Measurements from ENCODE around the gene SBK3.
"Not testable (repeated sequence)": the region's sequence is repeated elsewhere in the genome, so short reads cannot be mapped to it uniquely, and the experiment has no call there.

SBK3 gene

DNA sequence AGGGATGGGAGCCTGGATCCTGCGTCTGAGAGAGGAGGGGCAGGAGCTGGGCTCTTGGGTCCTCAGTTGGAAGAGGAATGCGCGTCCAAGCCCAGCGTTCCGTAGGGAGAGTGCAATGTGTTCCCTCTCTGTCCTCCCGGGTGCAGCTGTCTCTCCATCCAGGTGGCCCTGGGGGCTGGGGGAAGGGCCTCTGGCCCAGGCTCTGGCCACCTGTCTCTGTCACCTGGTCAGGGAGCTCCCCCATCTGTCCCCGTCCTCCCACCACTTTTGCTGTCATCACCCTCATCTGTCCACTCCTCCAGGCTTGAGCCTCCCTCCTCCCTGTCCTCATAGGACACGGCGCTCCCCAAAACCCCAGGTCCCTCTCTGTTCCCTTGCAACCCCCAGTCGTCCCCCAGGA is 4.7 kb downstream of the SBK3 start:
- no peak for DNase-seq (ENCODE audit: low spot score)

DNA sequence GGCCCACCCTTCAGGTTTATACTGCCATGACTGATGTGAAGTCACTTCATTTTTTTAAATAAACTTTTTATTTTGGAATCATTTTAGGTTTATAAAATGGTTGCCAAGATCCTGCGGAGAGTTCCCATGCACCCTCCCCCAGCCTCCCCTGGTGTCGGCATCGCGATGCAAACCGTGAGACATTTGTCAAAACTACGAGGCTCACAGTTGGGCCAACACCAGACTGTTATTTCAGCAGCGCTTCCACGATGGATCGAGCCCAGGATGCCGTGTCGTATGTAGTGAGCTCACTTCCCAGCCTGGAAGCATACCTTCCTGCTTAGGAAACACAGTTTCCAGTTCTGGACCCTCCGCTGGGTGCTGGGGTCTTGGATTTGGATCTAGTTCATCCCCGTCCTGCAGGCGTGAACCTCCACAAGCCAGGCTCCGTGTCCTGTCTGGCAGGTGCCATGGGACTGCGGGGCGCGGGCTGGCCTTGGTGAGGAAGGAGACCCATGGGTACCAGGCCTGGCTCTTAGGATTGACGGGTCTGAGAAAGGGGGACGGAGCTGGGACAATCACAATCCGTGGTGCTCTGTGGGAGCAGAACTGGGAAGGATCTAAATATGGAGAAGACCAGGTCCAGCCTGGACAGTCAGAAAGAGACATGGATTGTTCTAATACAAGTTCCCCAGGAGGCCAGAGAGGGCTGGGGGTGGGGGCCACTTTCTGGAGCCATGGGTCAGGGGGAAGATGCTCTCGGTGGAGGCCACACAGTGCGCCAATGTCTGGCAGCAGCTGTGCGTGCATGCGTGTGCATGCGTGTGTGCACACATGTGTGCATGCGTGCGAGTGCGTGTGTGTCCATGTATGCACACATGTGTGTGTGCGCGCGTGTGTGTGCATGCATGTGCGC is 6.0 kb downstream of the SBK3 start:
- DNase-seq (ENCODE audit: low spot score), result no peak

DNA sequence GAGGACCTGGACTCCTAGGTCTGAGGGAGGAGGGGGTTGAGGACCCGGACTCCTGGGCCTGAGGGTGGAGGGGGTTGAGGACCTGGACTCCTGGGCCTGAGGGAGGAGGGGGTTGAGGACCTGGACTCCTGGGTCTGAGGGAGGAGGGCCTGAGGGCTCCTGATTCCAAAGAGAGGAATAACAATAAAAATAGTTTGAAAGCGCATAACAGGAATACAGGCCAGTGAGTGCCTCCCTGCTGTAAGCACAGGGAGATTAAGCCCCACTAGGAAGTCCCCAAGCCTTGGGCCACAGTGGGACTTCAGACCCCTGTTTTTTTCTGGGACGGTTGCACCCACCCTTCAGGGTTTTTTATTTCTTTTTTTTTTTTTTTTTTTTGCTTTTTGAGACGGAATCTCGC is 7.2 kb downstream of the SBK3 start:
- no peak for DNase-seq (ENCODE audit: low spot score)

DNA sequence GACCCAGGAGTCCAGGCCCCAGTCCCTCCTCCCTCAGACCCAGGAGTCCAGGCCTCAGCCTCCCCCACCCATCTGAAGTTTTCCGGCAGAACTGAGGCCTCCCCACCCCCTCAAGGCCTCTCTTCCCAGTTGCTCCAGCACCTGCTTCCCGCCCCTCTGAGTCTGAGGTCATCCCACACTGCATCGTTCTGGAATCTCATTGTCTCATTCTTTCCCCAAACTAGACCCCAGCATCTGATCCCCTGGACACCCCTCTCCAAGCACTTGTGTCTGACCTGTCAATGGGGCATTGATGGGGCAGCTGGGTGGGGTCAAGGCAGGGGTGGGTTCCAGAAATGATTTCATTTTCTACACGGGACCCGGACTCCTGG is 7.6 kb downstream of the SBK3 start:
- no peak for DNase-seq (ENCODE audit: low spot score)

DNA sequence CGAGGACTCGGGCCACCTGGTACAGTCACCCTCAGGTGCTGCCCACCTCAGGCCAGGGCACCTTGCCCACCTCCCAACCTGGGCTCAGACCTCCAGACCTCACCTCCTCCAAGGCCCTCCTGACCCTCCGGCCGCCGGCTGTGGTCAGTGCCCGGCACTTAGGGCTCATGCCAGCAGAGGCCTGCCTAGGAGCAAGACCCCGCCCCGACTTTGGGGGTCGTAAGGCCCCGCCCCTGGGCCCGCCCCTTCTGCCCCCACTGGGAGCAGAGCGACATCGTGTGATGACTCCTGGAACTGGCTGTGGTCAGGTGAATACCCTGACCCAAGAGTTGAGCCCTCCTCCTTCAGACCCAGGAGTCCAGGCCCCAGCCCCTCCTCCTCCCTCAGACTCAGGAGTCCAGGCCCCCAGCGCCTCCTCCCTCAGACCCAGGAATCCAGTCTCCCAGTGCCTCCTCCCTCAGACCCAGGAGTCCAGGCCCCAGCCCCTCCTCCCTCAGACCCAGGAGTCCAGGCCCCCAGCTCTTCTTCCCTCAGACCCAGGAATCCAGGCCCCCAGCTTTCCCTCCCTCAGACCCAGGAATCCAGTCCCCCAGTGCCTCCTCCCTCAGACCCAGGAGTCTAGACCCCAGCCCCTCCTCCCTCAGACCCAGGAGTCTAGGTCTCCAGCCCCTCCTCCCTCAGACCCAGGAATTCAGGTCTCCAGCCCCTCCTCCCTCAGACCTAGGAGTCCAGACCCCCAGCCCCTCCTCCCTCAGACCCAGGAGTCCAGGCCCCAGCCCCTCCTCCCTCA is 8.2 kb downstream of the SBK3 start, which contains the start of gene SBK2:
SBK2 (minus strand) TSS at position 183 of the 790 bp plus-strand sequence. CDS start 839 bp downstream, outside the sequence.
- DNase-seq (ENCODE audit: low spot score), result no peak

DNA sequence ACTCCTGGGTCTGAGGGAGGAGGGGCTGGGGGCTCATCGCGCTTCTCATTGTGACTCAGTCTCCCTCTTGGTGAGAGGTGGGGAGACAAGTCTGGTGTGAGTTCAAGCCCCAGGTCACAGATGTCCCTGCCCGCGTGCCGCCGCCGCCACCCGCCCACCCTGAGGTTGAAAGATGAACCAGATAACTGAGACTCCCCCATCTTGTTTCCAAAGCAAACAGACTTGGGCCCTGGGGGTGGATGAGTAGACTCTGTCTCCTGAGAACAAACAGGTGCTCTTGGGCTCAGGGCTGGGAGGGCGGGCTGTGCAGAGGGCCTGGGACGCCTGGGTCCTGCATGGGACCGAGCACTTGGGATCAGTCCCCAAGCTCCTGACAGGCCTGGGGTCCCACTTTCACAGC is 9.0 kb downstream of the SBK3 start:
- DNase-seq (ENCODE audit: low spot score), result no peak

DNA sequence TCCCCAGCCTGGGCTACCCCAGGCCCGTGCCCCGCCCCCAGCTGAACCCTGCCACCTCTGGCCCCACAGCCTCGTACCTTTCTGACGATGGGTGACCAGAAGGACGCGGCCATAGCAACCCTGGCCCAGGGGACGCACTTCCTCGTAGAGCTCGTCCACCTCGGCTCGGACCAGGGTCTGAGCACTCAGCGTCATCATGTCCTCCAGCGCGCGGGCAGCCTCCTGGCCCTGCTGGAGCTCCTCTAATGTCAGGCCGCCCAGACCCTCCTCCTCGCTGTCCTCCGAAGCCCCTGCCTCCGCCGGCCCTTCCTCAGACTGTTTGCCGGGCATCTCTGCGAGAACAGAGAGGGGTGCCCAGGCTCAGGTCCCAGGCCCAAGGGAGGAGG is 9.4 kb downstream of the SBK3 start:
- no peak for DNase-seq (ENCODE audit: low spot score)

DNA sequence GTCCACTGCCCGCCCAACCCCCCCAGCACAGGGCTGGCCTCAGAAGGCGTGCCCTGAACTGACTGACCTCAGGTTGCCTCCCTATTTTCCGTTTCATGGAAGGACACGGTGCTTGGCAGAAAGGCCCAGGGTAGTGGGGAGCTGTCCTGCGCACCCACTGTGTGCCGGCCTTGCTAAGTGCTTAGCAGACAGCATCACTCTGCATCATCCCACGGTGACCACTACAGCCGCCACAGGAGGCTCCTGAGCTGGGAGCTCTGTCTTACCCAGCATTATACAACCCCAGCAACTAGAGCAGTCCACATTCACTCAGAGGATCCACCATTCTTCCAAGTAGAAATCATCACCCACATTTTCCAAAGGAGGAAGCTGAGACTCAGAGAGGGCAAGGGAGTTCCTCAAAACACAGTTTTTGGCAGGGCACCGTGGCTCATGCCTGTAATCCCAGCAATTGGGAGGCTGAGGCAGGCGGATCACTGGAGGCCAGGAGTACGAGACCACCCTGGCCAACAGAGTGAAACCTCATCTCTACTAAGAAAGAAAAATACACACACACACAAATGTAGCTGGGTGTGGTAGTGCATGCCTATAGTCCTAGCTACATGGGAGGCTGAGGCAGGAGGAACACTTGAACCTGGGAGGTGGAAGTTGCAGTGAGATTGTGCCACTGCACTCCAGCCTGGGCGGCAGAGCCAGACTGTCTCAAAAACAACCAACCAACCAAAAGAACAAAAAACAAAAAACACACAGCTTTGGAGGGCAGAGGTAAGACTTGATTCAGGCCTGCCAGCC is 10.0 kb downstream of the SBK3 start:
- DNase-seq (ENCODE audit: low spot score), result no peak

DNA sequence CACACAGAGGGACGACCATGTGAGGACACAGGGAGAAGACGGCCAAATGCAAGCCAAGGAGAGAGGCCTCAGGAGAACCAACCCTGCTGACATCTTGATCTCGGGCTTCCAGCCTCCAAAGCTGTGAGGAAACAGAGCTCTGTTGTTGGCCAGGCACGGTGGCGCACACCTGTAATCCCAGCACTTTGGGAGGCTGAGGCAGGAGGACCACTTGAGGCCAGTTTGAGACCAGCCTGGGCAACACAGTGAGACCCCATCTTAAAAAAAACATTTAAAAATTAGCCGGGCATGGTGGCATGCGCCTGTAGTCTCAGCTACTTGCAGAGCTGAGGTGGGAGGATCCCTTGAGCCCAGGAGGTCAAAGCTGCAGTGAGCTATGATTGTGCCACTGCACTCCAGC is 11.1 kb downstream of the SBK3 start:
- not testable (repeated sequence) for DNase-seq (ENCODE audit: low spot score)

DNA sequence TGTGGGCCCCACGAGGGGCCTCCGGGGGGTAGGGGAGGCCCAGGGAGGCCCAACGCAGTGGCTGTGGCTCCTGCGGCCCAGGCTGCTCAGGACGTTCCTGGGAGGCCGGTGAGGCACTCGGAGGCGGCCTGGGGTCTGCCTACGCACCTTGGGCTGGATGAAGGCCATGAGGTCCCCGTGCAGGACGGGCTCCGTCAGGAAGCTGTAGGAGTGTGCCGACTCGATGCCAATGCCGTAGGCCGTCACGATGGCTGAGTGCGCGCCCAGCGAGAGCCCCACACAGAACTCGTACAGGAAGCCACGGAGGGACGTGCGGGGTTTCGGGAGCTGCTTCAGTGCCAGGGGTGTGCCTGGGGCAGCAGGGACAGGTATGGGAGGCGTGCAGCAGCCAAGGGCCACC is 14.3 kb downstream of the SBK3 start:
- no peak for DNase-seq (ENCODE audit: low spot score)

DNA sequence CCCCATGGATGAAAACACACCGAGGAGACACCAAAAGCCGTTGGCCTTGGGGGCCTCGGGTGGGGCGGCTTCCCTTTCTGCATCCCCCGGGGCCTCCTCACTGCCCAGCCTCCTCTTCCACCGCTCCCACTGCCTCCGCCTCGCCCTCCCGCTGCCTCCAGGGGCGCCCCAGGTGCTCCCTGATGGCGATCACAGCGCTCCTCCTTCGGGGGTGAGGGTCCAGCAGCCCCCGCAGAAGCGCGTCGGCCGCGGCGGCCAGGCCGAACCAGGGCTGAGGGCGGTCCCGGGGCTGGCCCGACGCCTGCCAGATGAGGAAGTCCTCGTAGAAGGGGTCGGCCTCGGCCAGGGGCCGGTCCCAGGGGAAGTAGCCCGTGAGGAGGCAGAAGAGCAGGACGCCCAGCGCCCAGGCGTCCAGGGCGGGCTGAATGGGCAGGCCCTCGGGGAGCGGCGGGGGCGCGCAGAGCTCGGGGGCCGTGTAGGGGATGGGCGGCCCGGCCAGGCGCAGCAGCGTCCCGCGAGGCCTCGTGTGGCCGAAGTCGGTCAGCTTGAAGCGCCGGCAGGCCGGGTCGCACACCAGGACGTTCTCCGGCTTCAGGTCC is 15.6 kb downstream of the SBK3 start:
- DNase-seq (ENCODE audit: low spot score), result no peak

DNA sequence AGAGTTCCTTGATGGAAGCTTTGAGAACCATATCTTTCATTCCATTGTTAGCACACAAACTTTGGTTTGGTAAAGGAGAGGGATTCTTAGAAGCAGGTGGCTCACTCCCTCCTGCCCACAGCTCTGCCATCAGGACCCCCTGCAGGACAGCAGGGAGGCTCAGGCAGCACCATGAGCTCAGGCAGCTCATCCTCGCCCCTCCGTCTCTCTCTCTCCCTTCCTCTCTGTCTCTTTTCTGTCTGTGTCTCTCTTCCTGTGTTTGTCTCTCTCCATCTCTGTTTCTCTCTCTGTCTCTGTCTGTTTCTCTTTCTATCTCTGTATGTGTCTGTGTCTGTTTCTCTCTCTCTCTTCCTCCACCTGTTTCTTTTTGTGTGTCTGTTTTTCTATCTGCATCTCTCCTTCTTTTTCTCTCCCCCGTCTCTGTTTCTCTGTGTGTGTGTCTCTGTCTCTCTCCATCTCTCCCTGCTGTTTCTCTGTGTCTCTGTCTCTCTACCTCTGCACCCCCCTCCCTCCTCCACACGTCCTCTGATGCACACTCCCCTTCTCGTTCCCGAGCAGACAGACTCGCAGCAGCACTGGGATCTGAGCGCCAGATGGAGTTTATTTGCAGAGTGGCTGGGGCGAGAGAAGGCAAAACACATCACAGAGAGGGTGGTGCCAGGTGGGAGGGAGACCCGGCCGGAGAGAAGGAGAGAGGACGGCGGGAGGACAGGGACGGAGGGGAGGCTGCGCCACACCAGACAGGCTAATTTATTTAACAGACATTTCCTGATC is 17.1 kb downstream of the SBK3 start:
- DNase-seq (ENCODE audit: low spot score), result no peak

DNA sequence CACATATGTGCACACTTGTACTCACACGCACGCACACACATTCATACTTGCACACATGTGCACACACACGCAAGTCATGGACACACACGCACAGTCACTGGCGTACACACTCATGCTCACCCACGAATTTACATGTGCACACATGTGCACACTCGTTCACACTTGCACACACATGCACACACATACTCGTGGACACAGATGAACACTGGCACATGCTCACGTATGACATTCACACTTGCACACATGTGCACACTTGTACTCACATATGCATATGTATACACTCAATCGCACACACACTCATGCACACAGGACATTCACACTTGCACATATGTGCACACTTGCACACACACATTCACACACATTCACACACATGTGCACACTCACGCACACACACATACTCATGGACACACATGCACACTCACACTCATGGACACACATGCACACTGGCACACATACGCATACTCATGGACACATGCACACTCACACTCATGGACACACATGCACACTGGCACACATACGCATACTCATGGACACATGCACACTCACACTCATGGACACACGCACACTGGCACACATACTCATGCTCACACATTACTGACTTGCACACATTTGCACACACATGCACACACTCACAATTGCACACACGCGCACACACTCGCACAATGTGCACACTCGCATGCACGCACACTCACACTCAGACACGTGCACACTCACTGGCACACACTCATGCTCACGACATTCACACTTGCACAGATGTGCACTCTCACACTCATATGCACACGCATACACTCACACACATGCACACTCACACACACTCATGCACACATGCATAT is 17.9 kb downstream of the SBK3 start:
- no peak for DNase-seq (ENCODE audit: low spot score)

DNA sequence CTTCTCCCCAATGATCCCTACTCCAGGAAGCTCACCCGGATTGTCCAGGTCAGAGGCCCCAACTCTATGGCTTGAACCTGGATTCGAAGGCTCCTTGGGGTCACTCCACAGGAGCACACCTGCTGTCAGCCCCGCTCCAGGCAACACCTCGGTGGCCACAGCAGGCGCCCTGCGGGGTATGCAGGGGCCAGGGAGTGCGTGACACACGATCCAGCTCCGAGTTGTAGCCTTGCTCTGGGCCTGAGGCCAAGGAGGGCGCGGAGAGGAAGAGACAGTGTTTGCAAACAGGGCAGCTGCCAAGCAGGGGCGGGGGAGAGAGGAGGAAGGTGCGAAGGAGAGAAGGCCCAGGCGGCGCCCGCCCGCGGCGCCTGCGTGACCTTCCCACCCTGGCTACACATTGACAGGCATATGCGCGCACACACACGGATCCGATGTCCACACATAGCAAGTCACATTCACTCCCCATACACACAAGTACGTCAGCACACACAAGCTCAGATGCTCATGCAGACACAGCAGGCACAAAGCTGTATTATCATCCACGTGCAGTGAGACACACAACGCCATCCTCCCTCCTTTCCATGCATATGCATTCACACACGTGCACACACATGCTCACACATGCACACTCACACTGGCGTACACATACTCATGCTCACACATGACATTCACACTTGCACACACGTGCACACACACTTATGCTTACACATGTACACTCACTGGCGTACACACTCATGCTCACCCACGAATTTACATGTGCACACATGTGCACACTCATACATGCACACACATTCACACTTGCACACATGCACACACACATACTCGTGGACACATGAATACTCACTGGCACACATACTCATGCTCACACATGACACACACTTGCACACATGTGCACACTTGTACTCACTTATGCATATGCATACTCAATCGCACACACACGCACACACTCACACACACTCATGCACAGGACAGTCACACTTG is 18.8 kb downstream of the SBK3 start:
- peak; percentile 77 for DNase-seq (ENCODE audit: low spot score)

DNA sequence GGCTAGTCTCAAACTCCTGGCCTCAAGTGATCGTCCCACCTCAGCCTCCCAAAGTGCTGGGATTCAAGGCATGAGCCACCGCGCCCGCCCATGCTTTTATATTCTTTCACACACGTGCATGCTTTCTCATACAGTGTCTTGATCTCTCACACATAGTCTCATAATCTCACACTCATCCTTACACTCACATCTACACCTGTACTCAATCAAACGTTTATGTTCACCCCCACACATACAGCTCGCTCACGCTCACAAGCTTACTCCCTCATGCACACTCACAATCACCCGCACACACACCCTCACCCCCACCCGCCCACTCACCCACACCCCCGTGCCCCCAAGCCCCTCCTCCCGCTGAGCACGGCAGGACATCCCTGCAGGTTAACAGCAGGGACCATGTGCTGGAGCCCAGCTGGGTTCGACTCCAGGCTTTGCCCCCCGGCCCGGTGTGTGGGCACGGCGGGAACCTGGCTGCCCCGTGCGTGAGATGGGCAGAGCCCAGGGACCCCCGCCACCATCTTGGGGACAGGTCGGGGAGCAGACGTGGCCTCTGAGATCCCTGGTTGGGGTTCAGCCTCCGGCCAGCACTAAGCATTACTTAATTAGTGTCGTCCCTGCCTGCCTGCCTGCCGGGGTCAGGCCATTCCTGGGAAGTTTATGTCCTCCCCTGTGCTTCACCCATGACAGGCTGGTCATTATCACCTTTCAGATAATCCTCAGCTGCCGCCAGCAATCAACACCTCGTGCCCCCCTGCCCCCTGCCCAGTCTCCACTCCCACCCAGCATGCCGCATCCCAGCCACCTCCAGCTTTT is 19.8 kb downstream of the SBK3 start:
- DNase-seq (ENCODE audit: low spot score), result no peak

DNA sequence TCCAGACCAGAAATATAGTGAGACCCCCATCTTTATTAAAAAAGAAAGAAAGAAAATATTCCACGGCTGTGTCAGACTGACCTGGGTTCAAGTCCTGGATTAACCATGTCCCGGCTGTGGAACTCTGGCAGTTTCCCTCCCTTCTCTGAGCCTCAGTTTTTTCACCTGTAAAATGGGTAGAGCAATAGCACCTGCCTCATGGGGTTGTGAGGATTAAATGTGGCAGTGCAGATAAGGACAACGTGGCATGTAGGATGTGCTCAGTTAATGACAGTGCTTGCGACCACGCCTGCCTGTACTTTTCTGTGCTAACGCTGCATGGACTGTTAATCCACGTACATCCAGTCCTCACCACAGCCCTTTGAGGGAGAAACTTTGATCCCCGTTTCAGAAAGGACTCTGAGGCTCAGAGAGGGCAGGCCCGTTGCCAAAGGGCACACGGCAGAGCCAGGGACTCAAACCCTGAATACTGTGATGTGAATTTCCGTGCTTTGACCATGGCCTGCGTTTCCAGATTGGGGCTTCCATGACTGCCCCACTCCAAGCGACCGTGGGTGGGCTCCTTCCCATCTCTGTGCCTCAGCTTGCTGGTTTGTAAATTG is 24.6 kb downstream of the SBK3 start:
- DNase-seq (ENCODE audit: low spot score), result no peak

DNA sequence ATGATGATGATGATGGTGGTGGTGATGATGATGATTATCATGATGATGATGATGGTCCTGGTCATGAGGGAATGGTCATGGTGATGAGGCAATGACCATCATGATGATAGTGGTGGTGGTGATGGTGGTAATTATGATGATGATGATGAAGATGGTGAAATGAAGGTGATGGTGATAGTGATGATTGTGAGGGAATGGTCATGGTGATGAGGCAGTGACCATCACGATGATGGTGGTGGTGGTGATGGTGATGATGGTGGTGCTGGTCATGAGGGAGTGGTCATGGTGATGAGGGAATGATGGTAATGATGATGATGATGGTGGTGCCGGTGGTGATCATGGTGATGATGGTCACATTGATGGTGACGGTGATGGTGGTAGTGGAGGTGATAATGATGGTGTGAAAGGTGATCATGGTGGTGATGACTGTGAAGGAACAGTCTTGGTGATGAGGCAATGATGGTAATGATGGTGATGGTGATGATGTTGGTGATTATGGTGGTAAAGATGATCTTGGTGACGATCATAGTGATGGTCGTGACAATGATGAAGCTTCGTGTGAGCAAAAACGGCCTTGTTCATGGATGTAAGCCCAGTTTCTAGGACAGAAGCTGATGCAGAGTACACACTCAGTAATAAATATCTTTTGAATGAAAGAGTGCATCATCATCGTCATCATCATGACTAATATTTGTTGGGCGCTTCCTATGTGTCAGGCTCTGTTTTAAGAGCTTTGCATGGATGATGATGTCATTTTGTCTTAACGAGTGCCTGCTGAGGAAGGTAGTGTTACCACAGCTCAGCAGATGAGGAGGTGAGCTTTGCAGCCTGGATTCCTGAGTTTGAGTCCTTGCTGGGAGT is 25.7 kb downstream of the SBK3 start:
- peak; percentile 72 for DNase-seq (ENCODE audit: low spot score)

Measured in hepatic stellate cell (primary cell).